ENCODE results near the gene CLCN7.

DNA sequence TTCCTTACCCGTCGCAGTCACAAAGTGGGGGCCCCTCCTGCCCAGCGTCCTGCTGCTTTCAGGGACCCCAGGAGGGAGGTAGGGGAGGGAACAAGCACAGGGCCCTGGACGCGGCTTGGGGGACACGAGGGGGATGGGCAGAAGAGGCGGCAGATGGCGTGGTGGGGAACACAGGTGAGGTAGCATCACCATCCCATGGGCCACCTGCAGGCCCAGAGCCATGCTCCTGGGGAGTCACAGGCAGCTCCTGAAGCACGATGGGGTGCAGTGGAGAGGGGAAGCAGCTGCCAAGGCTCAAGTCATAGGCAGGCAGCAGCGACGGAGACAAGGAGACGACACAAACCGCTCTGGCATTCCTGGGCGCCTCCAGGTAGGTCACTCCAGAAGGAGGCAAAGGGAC is 71.1 kb downstream of the CLCN7 start:
- TF ChIP-seq, protein P1, sequence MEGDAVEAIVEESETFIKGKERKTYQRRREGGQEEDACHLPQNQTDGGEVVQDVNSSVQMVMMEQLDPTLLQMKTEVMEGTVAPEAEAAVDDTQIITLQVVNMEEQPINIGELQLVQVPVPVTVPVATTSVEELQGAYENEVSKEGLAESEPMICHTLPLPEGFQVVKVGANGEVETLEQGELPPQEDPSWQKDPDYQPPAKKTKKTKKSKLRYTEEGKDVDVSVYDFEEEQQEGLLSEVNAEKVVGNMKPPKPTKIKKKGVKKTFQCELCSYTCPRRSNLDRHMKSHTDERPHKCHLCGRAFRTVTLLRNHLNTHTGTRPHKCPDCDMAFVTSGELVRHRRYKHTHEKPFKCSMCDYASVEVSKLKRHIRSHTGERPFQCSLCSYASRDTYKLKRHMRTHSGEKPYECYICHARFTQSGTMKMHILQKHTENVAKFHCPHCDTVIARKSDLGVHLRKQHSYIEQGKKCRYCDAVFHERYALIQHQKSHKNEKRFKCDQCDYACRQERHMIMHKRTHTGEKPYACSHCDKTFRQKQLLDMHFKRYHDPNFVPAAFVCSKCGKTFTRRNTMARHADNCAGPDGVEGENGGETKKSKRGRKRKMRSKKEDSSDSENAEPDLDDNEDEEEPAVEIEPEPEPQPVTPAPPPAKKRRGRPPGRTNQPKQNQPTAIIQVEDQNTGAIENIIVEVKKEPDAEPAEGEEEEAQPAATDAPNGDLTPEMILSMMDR (IDR thresholded peaks at IDR 0.05), result no peak
- TF ChIP-seq POLR2A (IDR thresholded peaks at IDR 0.05), result no peak

Measured in uterus (tissue), 2 donors.